ENCODE results near the gene AKR1E2. TPM values are rescaled to one million over a fixed set of nuclear protein-coding genes. Genes with fewer than 3 reads are reported as not detected.

The AKR1E2 gene
- polyA plus RNA-seq, 4 donors, result 7.4 to 8.9 (median 7.5) TPM

DNA sequence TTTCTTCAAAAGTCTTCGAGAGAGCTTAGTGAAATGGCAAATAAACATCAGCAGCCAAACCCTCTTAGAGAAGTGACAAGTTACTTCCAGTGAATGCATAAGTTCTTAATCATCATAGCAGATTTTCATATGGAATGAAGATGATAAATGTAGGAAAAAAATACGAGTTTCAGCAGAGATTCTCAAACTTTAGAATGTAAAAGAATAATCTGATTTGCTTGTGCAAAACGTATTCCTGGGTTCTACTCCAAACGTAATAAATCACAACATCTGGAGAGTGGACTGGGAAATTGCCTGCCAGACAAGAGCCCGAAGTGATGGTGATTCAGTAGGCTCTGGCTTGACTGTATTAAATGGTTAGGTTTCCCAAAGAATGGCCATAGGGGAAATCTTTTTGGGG lies 62.2 kb downstream of the AKR1E2 start:
- DNase-seq (ENCODE audit: low read depth in 4 of 4, low spot score in 3 of 4), result no peak

DNA sequence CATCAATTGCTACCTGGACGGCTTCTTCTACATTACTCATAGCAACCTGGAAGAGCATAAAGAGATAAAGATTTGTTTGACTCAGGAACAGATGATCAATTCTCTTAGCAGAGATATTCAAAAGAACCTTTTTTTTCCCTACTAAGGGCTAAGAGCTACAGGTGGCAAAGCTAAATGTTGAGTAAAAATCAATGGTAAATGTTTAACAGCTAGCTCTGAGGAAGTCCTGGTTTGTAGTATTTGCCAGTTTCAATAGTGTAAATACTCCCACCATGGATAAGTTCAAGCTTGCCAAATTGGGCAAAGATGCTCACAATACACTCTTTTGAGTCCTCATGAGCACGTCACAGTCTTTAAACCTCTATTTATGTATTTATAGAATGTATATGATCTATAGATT lies 64.0 kb downstream of the AKR1E2 start:
- no peak for DNase-seq (ENCODE audit: low read depth in 4 of 4, low spot score in 3 of 4)

DNA sequence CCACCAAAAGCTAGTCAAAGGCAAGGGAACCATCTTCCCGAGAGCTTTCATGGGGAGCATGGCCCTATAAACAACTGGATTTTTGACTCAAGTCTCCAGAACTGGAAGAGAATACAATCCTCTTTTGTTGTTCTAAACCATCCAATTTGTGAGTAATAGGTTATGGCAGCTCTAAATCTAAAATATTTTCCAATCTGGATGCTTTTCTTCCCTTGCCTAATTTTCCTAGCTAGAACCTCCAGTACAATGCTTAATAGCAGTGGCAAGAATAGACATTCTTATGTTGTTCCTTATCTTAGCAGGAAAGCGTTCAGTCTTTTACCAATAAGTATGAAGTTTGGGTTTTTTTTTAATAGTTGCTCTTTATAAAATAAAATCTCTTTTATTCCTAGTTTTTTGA lies 66.7 kb downstream of the AKR1E2 start:
- no peak for DNase-seq (ENCODE audit: low read depth in 4 of 4, low spot score in 3 of 4)

DNA sequence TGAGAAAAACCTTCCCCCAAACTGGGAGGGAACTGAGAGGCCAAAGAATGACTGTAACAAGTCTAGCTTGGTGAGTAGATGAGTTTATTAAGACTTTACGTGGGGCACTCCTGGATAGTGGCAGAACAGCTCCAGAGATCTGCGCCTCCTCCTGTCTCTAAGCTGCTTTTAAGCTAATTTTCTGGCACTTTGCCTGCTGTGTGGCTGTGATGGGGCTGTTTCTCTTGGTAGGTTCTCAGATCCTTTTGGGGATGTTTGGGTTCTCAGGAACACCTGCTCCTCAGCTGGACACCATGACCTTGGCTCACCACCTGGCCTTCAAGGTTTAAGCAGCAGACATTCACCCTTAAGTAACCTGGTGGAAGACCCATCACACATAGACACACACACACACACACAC lies 68.3 kb downstream of the AKR1E2 start:
- DNase-seq (ENCODE audit: low read depth in 4 of 4, low spot score in 3 of 4), result no peak

Other genes with a start within 250 kb of the AKR1E2 start
- 10 to 100 TPM; 10.2 to 14.0 (median 11.9) TPM for gene AKR1C1, start 137.2 kb downstream of the AKR1E2 start, polyA plus RNA-seq (ENCODE audit: insufficient read length in 4 of 4)
- gene AKR1C2, start 177.7 kb downstream of the AKR1E2 start, polyA plus RNA-seq (ENCODE audit: insufficient read length in 4 of 4), result 10 to 100 TPM in 1 of 4 donors, 1 to 10 TPM in 3; 5.9 to 11.4 (median 8.0) TPM